H9 (cell line): ENCODE measurements around the gene ABHD17B. TPM values are rescaled to one million over a fixed set of nuclear protein-coding genes. Genes with fewer than 3 reads are reported as not detected.

Experiments
- DNase-seq: peaks from one replicate; pipeline ENCODE4 v3.0.0-alpha.2; 2017
- H2AFZ ChIP-seq: one replicate; pipeline ENCODE4 v1.6.1; 2013; ENCODE audit warnings: mild to moderate bottlenecking, low read length, control low read depth, moderate library complexity
- H2AK5ac ChIP-seq: 2 replicates; pipeline ENCODE4 v1.6.1; 2013; ENCODE audit warnings: low read length, control low read depth, mixed read lengths; ENCODE audit not compliant: insufficient read length
- H2BK120ac ChIP-seq: one replicate; pipeline ENCODE4 v1.6.1; 2013; ENCODE audit warnings: low read depth, mild to moderate bottlenecking, low read length, control low read depth, inconsistent platforms; ENCODE audit not compliant: poor library complexity, severe bottlenecking
- H2BK12ac ChIP-seq: 2 replicates; pipeline ENCODE4 v1.6.1; 2013; ENCODE audit warnings: low read length, control low read depth, mixed read lengths, low read depth; ENCODE audit not compliant: insufficient read length
- H2BK15ac ChIP-seq: 2 replicates; pipeline ENCODE4 v1.6.1; 2013; ENCODE audit warnings: low read depth, low read length, control low read depth
- H2BK20ac ChIP-seq: one replicate; pipeline ENCODE4 v1.6.1; 2013; ENCODE audit warnings: low read depth, mild to moderate bottlenecking, low read length, control low read depth, inconsistent platforms; ENCODE audit not compliant: poor library complexity, severe bottlenecking
- H2BK5ac ChIP-seq: 2 replicates; pipeline ENCODE4 v1.6.1; 2013; ENCODE audit warnings: low read length, control low read depth, mixed read lengths; ENCODE audit not compliant: insufficient read length
- H3K14ac ChIP-seq: 2 replicates; pipeline ENCODE4 v1.6.1; 2013; ENCODE audit warnings: low read length, control low read depth; ENCODE audit not compliant: insufficient read depth
- H3K18ac ChIP-seq: 2 replicates; pipeline ENCODE4 v1.6.1; 2013; ENCODE audit warnings: low read depth, mild to moderate bottlenecking, mixed read lengths, low read length, control low read depth; ENCODE audit not compliant: insufficient read length
- H3K23ac ChIP-seq: 2 replicates; pipeline ENCODE4 v1.6.1; 2013; ENCODE audit warnings: low read length, control low read depth, mixed read lengths, low read depth; ENCODE audit not compliant: insufficient read length
- H3K23me2 ChIP-seq: 2 replicates; pipeline ENCODE4 v1.6.1; 2013; ENCODE audit warnings: low read depth, mild to moderate bottlenecking, mixed read lengths, low read length, control low read depth; ENCODE audit not compliant: insufficient read length, poor library complexity, severe bottlenecking
- H3K27ac ChIP-seq: 2 replicates; pipeline ENCODE4 v1.5.1; 2013; ENCODE audit warnings: low read length, control low read depth, mixed read lengths, low read depth; ENCODE audit not compliant: insufficient read length
- H3K27me3 ChIP-seq: 2 replicates; pipeline ENCODE4 v1.6.1; 2013; ENCODE audit warnings: low read length, control low read depth, inconsistent platforms; ENCODE audit not compliant: insufficient read depth
- H3K4ac ChIP-seq: 2 replicates; pipeline ENCODE4 v1.6.1; 2013; ENCODE audit warnings: low read depth, mild to moderate bottlenecking, control low read depth, inconsistent platforms, low read length, moderate library complexity
- H3K4me1 ChIP-seq: 2 replicates; pipeline ENCODE4 v1.6.1; 2013; ENCODE audit warnings: low read length, control low read depth, inconsistent platforms; ENCODE audit not compliant: insufficient read depth
- H3K4me2 ChIP-seq: 2 replicates; pipeline ENCODE4 v1.6.1; 2013; ENCODE audit warnings: low read length, control low read depth, mixed read lengths; ENCODE audit not compliant: insufficient read length, insufficient read depth
- H3K56ac ChIP-seq: 2 replicates; pipeline ENCODE4 v1.6.1; 2013; ENCODE audit warnings: low read depth, mild to moderate bottlenecking, mixed read lengths, low read length, control low read depth; ENCODE audit not compliant: insufficient read length
- H3K79me1 ChIP-seq: 2 replicates; pipeline ENCODE4 v1.6.1; 2013; ENCODE audit warnings: low read depth, mild to moderate bottlenecking, moderate library complexity, low read length, control low read depth, inconsistent platforms; ENCODE audit not compliant: insufficient read depth, poor library complexity, severe bottlenecking
- H3K79me2 ChIP-seq: 2 replicates; pipeline ENCODE4 v1.6.1; 2013; ENCODE audit warnings: low read length, control low read depth, inconsistent platforms; ENCODE audit not compliant: insufficient read depth
- H3K9ac ChIP-seq: 2 replicates; pipeline ENCODE4 v1.6.1; 2013; ENCODE audit warnings: low read length, control low read depth, mixed read lengths; ENCODE audit not compliant: insufficient read length; ENCODE audit errors: extremely low read depth
- H3K9me3 ChIP-seq: one replicate; pipeline ENCODE4 v1.6.1; 2013; ENCODE audit warnings: low read depth, low read length, inconsistent platforms; ENCODE audit not compliant: control insufficient read depth
- H3T11ph ChIP-seq: one replicate; pipeline ENCODE4 v1.6.1; 2013; ENCODE audit warnings: mild to moderate bottlenecking, low read length, control low read depth, inconsistent platforms
- H4K20me1 ChIP-seq: one replicate; pipeline ENCODE4 v1.6.1; 2013; ENCODE audit not compliant: control insufficient read depth, insufficient read length, insufficient read depth
- H4K5ac ChIP-seq: 2 replicates; pipeline ENCODE4 v1.6.1; 2013; ENCODE audit warnings: low read depth, mild to moderate bottlenecking, mixed read lengths, low read length, control low read depth; ENCODE audit not compliant: insufficient read length
- H4K8ac ChIP-seq: replicated peaks from 2 replicates; pipeline ENCODE4 v1.6.1; 2013; ENCODE audit warnings: low read length, control low read depth, mixed read lengths, low read depth; ENCODE audit not compliant: insufficient read length
- H4K91ac ChIP-seq: 2 replicates; pipeline ENCODE4 v1.6.1; 2013; ENCODE audit warnings: low read depth, mild to moderate bottlenecking, moderate library complexity, mixed read lengths, low read length, control low read depth; ENCODE audit not compliant: insufficient read length
- H3K27ac Mint-ChIP-seq, 3 experiments: 2 replicates in 2 of 3; 3 replicates in 1 of 3; pipeline ENCODE4 v1.8.0; 2020 to 2021; ENCODE audit warnings: mixed read lengths in 3 of 3, mild to moderate bottlenecking in 1 of 3, moderate library complexity in 1 of 3
- H3K27me3 Mint-ChIP-seq: 2 replicates; pipeline ENCODE4 v1.8.0; 2021; ENCODE audit warnings: low read depth, mild to moderate bottlenecking, moderate library complexity, mixed read lengths
- H3K36me3 Mint-ChIP-seq, 3 experiments: 2 replicates in 2 of 3; 3 replicates in 1 of 3; pipeline ENCODE4 v1.8.0; 2020 to 2021; ENCODE audit warnings: low read depth in 3 of 3, mixed read lengths in 3 of 3; ENCODE audit not compliant: insufficient read depth in 1 of 3
- H3K4me1 Mint-ChIP-seq, 2 experiments: 2 replicates each; pipeline ENCODE4 v1.8.0; 2020; ENCODE audit warnings: mixed read lengths in 2 of 2
- H3K4me3 Mint-ChIP-seq, 2 experiments: 2 replicates in 1 of 2; 3 replicates in 1 of 2; pipeline ENCODE4 v1.8.0; 2020 to 2021; ENCODE audit warnings: mild to moderate bottlenecking in 2 of 2, mixed read lengths in 2 of 2, moderate library complexity in 1 of 2
- H3K9me3 Mint-ChIP-seq, 2 experiments: 2 replicates in 1 of 2; 3 replicates in 1 of 2; pipeline ENCODE4 v1.8.0; 2020; ENCODE audit warnings: mild to moderate bottlenecking in 2 of 2, mixed read lengths in 2 of 2, moderate library complexity in 1 of 2
- WGBS: extraction: QIAGEN DNeasy Blood & Tissue Kit; methylation state at CpG from one replicate; pipeline ENCODE4 v1.1.7; 2013; ENCODE audit warnings: missing lambda C conversion rate, low lambda C conversion rate, mixed read lengths; ENCODE audit not compliant: insufficient read length; ENCODE audit errors: extremely low coverage; 5-methylcytosine and 5-hydroxymethylcytosine counted together
- total RNA-seq: library from RNA; stranded (reverse); gene quantifications from 2 replicates; pipeline ENCODE4 v1.2.1, GENCODE V29; 2021
- TF ChIP-seq, protein P1 (sequence below): fragments of 200-600 bp; sonication (generic); conservative IDR thresholded peaks from 3 replicates; pipeline ENCODE4 v1.8.0; 2021; ENCODE audit warnings: antibody characterized with exemption, mild to moderate bottlenecking

ABHD17B gene
- total RNA-seq, 1 experiment from 2014 or later: 67.6 TPM

DNA sequence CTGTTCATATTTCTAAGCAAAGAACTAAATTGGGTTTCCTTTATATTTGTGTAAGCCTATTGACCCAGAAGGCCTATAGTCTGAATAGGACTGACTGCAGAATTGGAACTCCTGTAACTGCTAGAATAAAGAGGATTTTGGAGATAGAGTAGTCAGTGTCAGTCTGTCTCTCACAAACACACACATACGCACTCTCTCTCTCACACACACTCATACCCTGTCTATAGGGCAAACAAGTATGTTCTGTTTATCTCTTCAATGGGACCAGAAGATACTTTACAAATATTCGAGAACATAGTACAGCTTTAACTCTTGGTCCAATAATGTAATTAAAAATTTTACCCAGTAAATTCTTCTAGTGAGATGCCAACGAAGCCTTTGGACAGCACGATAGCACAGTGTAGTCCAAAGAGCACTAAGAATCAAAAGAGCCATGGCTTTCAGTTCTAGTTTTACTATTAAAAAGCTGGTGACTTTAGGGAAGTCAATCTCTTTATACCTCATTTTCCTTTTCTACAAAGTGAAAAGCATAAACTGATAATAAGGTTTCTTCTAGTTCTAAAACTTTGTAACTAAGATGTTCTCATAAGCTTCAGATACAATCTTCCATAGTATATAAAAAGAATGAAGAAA, 19.3 kb downstream of the ABHD17B start:
- Histone ChIP-seq H2BK120ac (no peak overlapping the region), H3K27me3 (no peaks in the 10 kb centered on the region), H3K9ac (no peak overlapping the region), H3K4me1 (no peaks in the 10 kb centered on the region; the same call in 1 of the 2 replicates), H3T11ph (no peak overlapping the region), H3K79me2 (peaks cover 61% of the 10 kb centered on the region; the same call in 1 of the 2 replicates), H4K91ac (no peak overlapping the region), H2BK20ac (no peak overlapping the region), H3K18ac (no peak overlapping the region), H2BK5ac (no peak overlapping the region), H3K14ac (no peak overlapping the region), H3K9me3 (no peaks in the 10 kb centered on the region), H4K8ac (no peak overlapping the region), H2AFZ (no peak overlapping the region), H3K56ac (no peak overlapping the region), H3K27ac (no peak overlapping the region), H2AK5ac (no peak overlapping the region), H3K79me1 (no peaks in the 10 kb centered on the region), H4K20me1 (no peaks in the 10 kb centered on the region), H3K23ac (no peak overlapping the region), H3K23me2 (no peaks in the 10 kb centered on the region), H4K5ac (no peak overlapping the region), H3K4ac (no peak overlapping the region), H2BK15ac (no peak overlapping the region), H3K4me2 (no peak overlapping the region), H2BK12ac (no peak overlapping the region)
- TF ChIP-seq, protein P1, sequence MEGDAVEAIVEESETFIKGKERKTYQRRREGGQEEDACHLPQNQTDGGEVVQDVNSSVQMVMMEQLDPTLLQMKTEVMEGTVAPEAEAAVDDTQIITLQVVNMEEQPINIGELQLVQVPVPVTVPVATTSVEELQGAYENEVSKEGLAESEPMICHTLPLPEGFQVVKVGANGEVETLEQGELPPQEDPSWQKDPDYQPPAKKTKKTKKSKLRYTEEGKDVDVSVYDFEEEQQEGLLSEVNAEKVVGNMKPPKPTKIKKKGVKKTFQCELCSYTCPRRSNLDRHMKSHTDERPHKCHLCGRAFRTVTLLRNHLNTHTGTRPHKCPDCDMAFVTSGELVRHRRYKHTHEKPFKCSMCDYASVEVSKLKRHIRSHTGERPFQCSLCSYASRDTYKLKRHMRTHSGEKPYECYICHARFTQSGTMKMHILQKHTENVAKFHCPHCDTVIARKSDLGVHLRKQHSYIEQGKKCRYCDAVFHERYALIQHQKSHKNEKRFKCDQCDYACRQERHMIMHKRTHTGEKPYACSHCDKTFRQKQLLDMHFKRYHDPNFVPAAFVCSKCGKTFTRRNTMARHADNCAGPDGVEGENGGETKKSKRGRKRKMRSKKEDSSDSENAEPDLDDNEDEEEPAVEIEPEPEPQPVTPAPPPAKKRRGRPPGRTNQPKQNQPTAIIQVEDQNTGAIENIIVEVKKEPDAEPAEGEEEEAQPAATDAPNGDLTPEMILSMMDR: no peak
- DNase-seq: no peak
- Mint-ChIP-seq H3K9me3 (no peaks in the 10 kb centered on the region), H3K4me3 (no peak overlapping the region), H3K27me3 (no peaks in the 10 kb centered on the region), H3K36me3 (peaks cover 2 to 19% (median 12%) of the 10 kb centered on the region in 3 experiments; a peak in 4 of 7 replicates), H3K4me1 (peaks cover 29 to 46% of the 10 kb centered on the region in 2 experiments), H3K27ac (peak overlapping the region in 1 of 3 experiments; percentile 54; a peak in 2 of 7 replicates)
- no CpG with 5 or more reads among the region's 4 CpGs for WGBS
